ENCODE results near the gene KNOP1. TPM values are rescaled to one million over a fixed set of nuclear protein-coding genes. Genes with fewer than 3 reads are reported as not detected.
"Not testable (repeated sequence)": the region's sequence is repeated elsewhere in the genome, so short reads cannot be mapped to it uniquely, and the experiment has no call there.

Gene KNOP1
- total RNA-seq, 1 experiment from 2014 or later: 93.9 TPM

GRCh38 chr16:19666477-19666876, 51.5 kb downstream of the KNOP1 start:
- Histone ChIP-seq H2AFZ (ENCODE audit: low read length) (no peak overlapping the region), H3K14ac (ENCODE audit: insufficient read depth, low read length) (no peak overlapping the region), H3K27ac (ENCODE audit: insufficient read length, low read depth, low read length) (no peak overlapping the region), H3K4me1 (ENCODE audit: insufficient read depth, low read length) (no peaks in the 10 kb centered on the region), H2BK120ac (ENCODE audit: low read depth, low read length, poor library complexity, severe bottlenecking) (no peak overlapping the region), H2BK20ac (ENCODE audit: low read depth, low read length, poor library complexity, severe bottlenecking) (no peak overlapping the region), H4K20me1 (ENCODE audit: control insufficient read depth, insufficient read depth, insufficient read length) (no peaks in the 10 kb centered on the region), H3K56ac (ENCODE audit: insufficient read length, low read depth, low read length) (no peak overlapping the region), H4K91ac (ENCODE audit: insufficient read length, low read depth, low read length) (no peak overlapping the region), H3K23me2 (ENCODE audit: insufficient read length, low read depth, low read length, poor library complexity, severe bottlenecking) (no peaks in the 10 kb centered on the region), H2AK5ac (ENCODE audit: insufficient read length, low read length) (no peak overlapping the region), H3K27me3 (ENCODE audit: insufficient read depth, low read length) (no peaks in the 10 kb centered on the region), H3K23ac (ENCODE audit: insufficient read length, low read depth, low read length) (no peak overlapping the region), H2BK15ac (ENCODE audit: low read depth, low read length) (no peak overlapping the region), H3K18ac (ENCODE audit: insufficient read length, low read depth, low read length) (no peak overlapping the region), H3K9ac (ENCODE audit: extremely low read depth, insufficient read length, low read length) (no peak overlapping the region), H4K5ac (ENCODE audit: insufficient read length, low read depth, low read length) (no peak overlapping the region), H2BK12ac (ENCODE audit: insufficient read length, low read depth, low read length) (no peak overlapping the region), H3K4me2 (ENCODE audit: insufficient read depth, insufficient read length, low read length) (no peak overlapping the region), H4K8ac (replicated peaks; ENCODE audit: insufficient read length, low read depth, low read length) (no peak overlapping the region), H3T11ph (ENCODE audit: low read length) (no peak overlapping the region), H2BK5ac (ENCODE audit: insufficient read length, low read length) (no peak overlapping the region), H3K9me3 (ENCODE audit: control insufficient read depth, low read depth, low read length) (no peaks in the 10 kb centered on the region), H3K4ac (ENCODE audit: low read depth, low read length) (no peak overlapping the region), H3K79me1 (ENCODE audit: insufficient read depth, low read depth, low read length, poor library complexity, severe bottlenecking) (no peaks in the 10 kb centered on the region), H3K79me2 (ENCODE audit: insufficient read depth, low read length) (no peaks in the 10 kb centered on the region)
- TF ChIP-seq, protein P1, sequence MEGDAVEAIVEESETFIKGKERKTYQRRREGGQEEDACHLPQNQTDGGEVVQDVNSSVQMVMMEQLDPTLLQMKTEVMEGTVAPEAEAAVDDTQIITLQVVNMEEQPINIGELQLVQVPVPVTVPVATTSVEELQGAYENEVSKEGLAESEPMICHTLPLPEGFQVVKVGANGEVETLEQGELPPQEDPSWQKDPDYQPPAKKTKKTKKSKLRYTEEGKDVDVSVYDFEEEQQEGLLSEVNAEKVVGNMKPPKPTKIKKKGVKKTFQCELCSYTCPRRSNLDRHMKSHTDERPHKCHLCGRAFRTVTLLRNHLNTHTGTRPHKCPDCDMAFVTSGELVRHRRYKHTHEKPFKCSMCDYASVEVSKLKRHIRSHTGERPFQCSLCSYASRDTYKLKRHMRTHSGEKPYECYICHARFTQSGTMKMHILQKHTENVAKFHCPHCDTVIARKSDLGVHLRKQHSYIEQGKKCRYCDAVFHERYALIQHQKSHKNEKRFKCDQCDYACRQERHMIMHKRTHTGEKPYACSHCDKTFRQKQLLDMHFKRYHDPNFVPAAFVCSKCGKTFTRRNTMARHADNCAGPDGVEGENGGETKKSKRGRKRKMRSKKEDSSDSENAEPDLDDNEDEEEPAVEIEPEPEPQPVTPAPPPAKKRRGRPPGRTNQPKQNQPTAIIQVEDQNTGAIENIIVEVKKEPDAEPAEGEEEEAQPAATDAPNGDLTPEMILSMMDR (conservative IDR thresholded peaks at IDR 0.05): no peak
- peaks cover 9 to 14% of the 10 kb centered on the region in 2 experiments for H3K4me1 Mint-ChIP-seq
- no peak overlapping the region for H3K27ac Mint-ChIP-seq
- no peak overlapping the region for H3K4me3 Mint-ChIP-seq
- H3K9me3 Mint-ChIP-seq: peaks cover 13 to 17% of the 10 kb centered on the region in 2 experiments; a peak in 4 of 5 replicates
- DNase-seq: no peak
- H3K36me3 Mint-ChIP-seq (ENCODE audit: insufficient read depth in 1 of 3, low read depth in 3 of 3): peaks cover 15 to 44% (median 44%) of the 10 kb centered on the region in 3 experiments
- no CpG with 5 or more reads among the region's 3 CpGs for WGBS (ENCODE audit: extremely low coverage, insufficient read length, low lambda C conversion rate)
- H3K27me3 Mint-ChIP-seq (ENCODE audit: low read depth): no peaks in the 10 kb centered on the region; the same call in 1 of the 2 replicates

- H3K36me3 Mint-ChIP-seq (ENCODE audit: insufficient read depth in 1 of 3, low read depth in 3 of 3): peaks cover 17 to 45% (median 44%) of the 10 kb centered on the region in 3 experiments
- H3K27ac Mint-ChIP-seq: not testable (repeated sequence)
Observed at GRCh38 chr16:19665313-19665712, 52.7 kb downstream of the KNOP1 start.

More at GRCh38 chr16:19665313-19665712, 52.7 kb downstream of the KNOP1 start:
- H3K4ac ChIP-seq (ENCODE audit: low read depth, low read length); H2BK20ac ChIP-seq (ENCODE audit: low read depth, low read length, poor library complexity, severe bottlenecking); H4K5ac ChIP-seq (ENCODE audit: insufficient read length, low read depth, low read length); H3K4me3 Mint-ChIP-seq; H3K27me3 ChIP-seq (ENCODE audit: insufficient read depth, low read length); H2AK5ac ChIP-seq (ENCODE audit: insufficient read length, low read length); H3K23ac ChIP-seq (ENCODE audit: insufficient read length, low read depth, low read length); H4K91ac ChIP-seq (ENCODE audit: insufficient read length, low read depth, low read length); H2BK5ac ChIP-seq (ENCODE audit: insufficient read length, low read length); H2BK15ac ChIP-seq (ENCODE audit: low read depth, low read length); H3K18ac ChIP-seq (ENCODE audit: insufficient read length, low read depth, low read length); DNase-seq; H3K9me3 ChIP-seq (ENCODE audit: control insufficient read depth, low read depth, low read length); H4K20me1 ChIP-seq (ENCODE audit: control insufficient read depth, insufficient read depth, insufficient read length); H3K27me3 Mint-ChIP-seq (ENCODE audit: low read depth); H3K27ac ChIP-seq (ENCODE audit: insufficient read length, low read depth, low read length); H3K14ac ChIP-seq (ENCODE audit: insufficient read depth, low read length); H2BK12ac ChIP-seq (ENCODE audit: insufficient read length, low read depth, low read length); H3K79me2 ChIP-seq (ENCODE audit: insufficient read depth, low read length); H4K8ac ChIP-seq (replicated peaks; ENCODE audit: insufficient read length, low read depth, low read length); H3K9ac ChIP-seq (ENCODE audit: extremely low read depth, insufficient read length, low read length); H3K79me1 ChIP-seq (ENCODE audit: insufficient read depth, low read depth, low read length, poor library complexity, severe bottlenecking); H3K4me1 ChIP-seq (ENCODE audit: insufficient read depth, low read length); H2AFZ ChIP-seq (ENCODE audit: low read length); H2BK120ac ChIP-seq (ENCODE audit: low read depth, low read length, poor library complexity, severe bottlenecking); H3K56ac ChIP-seq (ENCODE audit: insufficient read length, low read depth, low read length); H3K4me2 ChIP-seq (ENCODE audit: insufficient read depth, insufficient read length, low read length); H3T11ph ChIP-seq (ENCODE audit: low read length); H3K23me2 ChIP-seq (ENCODE audit: insufficient read length, low read depth, low read length, poor library complexity, severe bottlenecking): not testable (repeated sequence)
- H3K4me1 Mint-ChIP-seq: peaks cover 11 to 20% of the 10 kb centered on the region in 2 experiments
- WGBS (ENCODE audit: extremely low coverage, insufficient read length, low lambda C conversion rate): no CpG with 5 or more reads among the region's 3 CpGs
- H3K9me3 Mint-ChIP-seq: peaks cover 14 to 19% of the 10 kb centered on the region in 2 experiments; a peak in 4 of 5 replicates
